IPS-18a (cell line): ENCODE data around the gene CMIP.

Source experiments
- H3K27ac ChIP-seq: one replicate; pipeline ENCODE4 v1.5.1; 2013; ENCODE audit warnings: low read length
- H3K27me3 ChIP-seq: one replicate; pipeline ENCODE4 v1.6.1; 2013; ENCODE audit warnings: mild to moderate bottlenecking, low read length; ENCODE audit not compliant: control insufficient read depth, insufficient read depth
- H3K36me3 ChIP-seq: one replicate; pipeline ENCODE4 v1.6.1; 2013; ENCODE audit warnings: low read depth, low read length; ENCODE audit not compliant: control insufficient read depth
- H3K4me1 ChIP-seq: one replicate; pipeline ENCODE4 v1.6.1; 2013; ENCODE audit warnings: low read depth, low read length; ENCODE audit not compliant: control insufficient read depth
- H3K4me3 ChIP-seq: one replicate; pipeline ENCODE4 v1.5.1; 2013; ENCODE audit warnings: low read length
- H3K9ac ChIP-seq: one replicate; pipeline ENCODE4 v1.6.1; 2013; ENCODE audit warnings: mild to moderate bottlenecking, low read length, moderate library complexity
- H3K9me3 ChIP-seq: one replicate; pipeline ENCODE4 v1.6.1; 2013; ENCODE audit warnings: low read depth, low read length; ENCODE audit not compliant: control insufficient read depth

CMIP gene

DNA sequence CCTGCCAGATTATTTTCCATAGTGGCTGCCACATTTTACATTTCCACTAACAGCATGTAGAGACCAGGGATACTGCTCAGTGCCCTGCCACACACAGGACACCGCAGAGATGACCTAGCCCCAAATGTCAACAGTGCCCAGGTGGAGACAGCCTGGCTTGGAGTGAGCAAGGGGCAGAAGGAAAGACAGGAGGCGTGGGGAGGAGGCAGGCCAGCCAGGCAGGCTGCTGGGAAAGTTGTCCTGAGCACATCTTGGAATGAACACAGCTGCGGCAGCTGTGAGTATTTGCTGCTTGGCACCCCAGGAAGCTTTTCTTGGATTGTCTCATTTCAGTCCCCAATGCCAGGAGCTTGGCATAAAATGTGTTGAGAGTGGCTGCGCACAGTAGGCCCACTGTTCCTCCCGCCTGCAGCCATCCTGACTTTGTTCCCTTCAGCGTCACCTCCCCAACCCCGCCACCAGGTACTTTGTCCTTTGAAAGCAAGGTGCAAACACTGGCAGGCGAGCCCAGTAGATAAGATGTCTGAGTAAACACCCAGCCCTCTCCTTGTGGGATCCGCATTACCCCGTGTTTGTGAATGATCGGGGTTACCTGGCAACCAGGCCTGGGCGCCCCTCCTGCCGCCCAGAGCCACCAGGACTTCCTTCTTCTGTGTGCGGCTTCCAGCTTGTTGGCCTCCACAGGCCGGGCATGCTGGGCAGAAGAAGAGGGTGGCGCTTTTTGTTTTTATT, 114.0 kb downstream of the CMIP start:
- no peaks in the 10 kb centered on the region for H3K9me3 ChIP-seq
- H3K27ac ChIP-seq = no peak overlapping the region
- H3K9ac ChIP-seq = no peak overlapping the region
- H3K4me1 ChIP-seq = no peaks in the 10 kb centered on the region
- no peak overlapping the region for H3K4me3 ChIP-seq
- H3K27me3 ChIP-seq = no peaks in the 10 kb centered on the region
- no peaks in the 10 kb centered on the region for H3K36me3 ChIP-seq

DNA sequence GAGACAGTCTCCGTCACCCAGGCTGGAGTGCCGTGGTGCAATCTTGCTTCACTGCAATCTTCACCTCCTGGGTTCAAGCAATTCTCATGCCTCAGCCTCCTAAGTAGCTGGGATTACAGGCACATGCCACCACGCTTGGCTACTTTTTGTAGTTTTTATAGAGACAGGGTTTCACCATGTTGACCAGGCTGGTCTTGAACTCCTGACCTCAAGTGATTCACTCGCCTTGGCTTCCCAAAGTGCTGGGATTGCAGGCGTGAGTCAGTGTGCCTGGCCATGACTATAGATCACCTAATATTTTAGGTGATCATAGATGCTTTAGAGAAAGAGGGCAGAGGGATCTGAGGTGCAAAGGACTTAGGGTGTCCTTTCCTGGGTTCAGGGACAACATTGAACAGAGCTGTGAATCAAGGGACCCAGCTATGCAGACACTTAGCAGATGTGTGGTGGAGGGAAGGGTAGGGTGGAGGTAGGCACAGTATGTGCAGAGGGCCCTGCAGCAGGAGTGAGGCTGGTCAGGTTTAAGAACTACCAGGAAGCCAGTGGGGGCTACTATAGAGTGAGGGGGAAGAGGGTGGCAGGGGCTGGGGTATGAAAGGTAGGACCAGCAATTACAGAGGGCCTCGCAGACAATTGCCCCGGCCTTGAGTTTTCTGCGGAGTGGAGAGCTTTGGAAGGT, 116.5 kb downstream of the CMIP start:
- H3K4me3 ChIP-seq = no peak overlapping the region

DNA sequence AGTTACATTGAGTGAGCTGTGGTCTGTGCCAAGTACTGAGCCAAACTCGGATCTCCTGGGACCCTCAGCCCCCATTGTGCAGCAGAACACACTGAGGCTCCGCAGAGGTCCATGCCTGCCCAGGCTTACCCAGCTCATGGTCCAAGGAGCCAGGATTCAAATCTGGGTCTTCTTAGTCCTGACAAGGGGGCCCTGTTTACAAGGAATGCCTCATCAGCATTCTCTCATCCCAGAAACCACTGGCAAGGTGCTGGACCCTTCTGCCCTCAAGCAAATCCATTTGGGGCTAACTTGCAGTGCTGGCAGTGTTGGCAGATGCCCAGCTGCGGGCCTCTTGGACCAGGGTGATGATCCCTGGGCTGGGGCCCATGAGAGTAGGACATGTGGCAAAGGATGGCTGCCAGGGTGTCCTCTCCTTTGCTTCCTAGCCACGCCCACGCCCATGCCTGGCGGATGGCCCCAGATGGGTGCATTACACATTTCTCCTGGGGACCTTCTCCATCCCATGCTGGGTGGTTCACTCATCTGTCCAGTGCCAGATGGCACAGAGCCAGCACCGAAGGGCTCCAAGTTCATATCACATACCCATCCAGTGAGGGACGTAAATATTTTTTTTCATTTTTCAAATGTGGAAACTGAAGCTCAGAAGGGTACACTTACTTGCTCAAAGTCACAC, 117.7 kb downstream of the CMIP start:
- Histone ChIP-seq H3K27me3 (no peaks in the 10 kb centered on the region), H3K9ac (no peak overlapping the region), H3K36me3 (no peaks in the 10 kb centered on the region), H3K27ac (no peak overlapping the region), H3K9me3 (no peaks in the 10 kb centered on the region), H3K4me3 (no peak overlapping the region), H3K4me1 (no peaks in the 10 kb centered on the region)

More for the DNA sequence above, 116.5 kb downstream of the CMIP start:
- H3K9me3 ChIP-seq = no peaks in the 10 kb centered on the region
- no peak overlapping the region for H3K27ac ChIP-seq
- no peaks in the 10 kb centered on the region for H3K36me3 ChIP-seq
- no peaks in the 10 kb centered on the region for H3K4me1 ChIP-seq
- no peak overlapping the region for H3K9ac ChIP-seq
- H3K27me3 ChIP-seq = no peaks in the 10 kb centered on the region

DNA sequence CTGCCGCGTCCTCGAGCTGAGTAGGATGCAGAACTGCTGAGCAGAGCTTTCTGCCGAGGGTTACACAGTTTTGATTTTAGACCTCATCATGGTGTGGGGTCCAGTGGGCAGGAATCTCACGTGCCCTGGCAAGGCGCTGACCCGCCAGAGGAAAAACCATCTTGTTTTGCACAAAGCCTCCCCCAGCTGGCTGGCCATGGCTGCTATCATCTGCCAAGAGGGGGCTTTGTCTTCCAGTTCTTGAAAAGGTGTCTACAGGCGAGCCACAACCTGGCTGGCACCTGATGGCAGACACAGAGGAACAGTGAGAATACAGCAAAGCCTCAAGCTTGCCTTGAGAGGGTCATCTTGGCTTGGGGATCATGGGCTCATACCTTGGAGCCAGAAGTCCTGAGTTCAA, 118.3 kb downstream of the CMIP start:
- Histone ChIP-seq H3K9ac (no peak overlapping the region), H3K27ac (no peak overlapping the region), H3K4me3 (no peak overlapping the region), H3K4me1 (no peaks in the 10 kb centered on the region), H3K36me3 (no peaks in the 10 kb centered on the region), H3K27me3 (no peaks in the 10 kb centered on the region), H3K9me3 (no peaks in the 10 kb centered on the region)

DNA sequence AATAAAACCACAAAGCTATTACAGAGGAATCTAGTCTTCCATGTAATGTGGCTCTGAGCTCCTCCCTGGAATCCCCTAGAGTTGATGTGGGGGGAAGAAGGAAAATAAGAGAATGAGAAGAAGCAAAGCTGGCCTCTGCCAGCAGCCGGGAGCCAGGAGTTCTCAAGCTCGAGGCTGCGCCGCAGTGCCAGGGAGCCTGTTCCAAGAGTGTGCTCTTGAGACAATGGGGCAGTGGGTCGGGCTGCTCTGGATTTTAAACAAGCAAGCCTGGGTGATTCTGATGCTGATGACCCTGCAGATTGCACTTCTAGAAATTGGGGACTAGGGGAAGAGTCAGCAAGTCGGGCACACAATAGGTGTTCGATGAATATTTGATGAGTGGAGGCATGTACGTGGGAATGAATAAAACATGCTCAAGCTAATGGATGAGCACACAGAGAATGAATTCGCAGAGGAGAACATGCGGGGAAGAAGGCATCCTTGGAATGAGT, 119.9 kb downstream of the CMIP start:
- no peaks in the 10 kb centered on the region for H3K36me3 ChIP-seq
- H3K4me1 ChIP-seq = no peaks in the 10 kb centered on the region
- no peaks in the 10 kb centered on the region for H3K27me3 ChIP-seq
- no peak overlapping the region for H3K9ac ChIP-seq
- H3K27ac ChIP-seq = no peak overlapping the region
- H3K4me3 ChIP-seq = no peak overlapping the region
- no peaks in the 10 kb centered on the region for H3K9me3 ChIP-seq

DNA sequence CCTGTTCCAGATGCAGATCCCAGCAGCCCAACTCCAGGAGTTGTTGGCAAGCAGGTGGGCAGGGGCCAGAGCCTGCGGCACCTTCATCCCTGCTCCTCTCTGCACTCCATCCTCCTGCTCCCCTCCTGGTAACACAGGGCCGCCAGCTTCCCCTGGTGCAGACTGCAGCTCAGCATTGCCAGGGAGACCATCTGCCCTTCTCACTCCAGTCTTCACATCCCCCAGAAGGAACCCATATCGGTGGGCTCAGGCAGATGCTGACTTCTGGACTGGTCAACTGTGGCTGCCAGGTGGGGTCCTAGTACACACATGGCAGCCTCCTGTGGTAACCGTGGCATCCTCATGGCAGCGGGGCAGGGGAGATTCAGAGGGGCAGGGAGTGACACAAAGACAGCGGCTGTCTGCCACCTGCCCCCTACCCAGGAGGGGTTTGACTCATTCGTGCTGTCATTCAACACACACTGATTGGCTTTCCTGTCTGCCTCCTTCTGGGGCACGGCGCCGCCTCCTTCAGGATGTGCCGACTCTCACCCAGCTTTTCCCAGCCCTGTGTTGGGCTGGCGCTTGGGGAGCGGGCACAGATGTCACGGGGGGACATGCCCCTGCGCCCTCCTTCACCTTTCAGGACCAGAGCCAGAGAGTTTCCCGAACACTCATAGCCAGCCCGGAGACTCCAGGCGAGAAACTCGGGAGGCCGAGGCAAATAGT, 120.9 kb downstream of the CMIP start:
- H3K4me1 ChIP-seq = no peaks in the 10 kb centered on the region
- H3K9ac ChIP-seq = no peak overlapping the region
- no peaks in the 10 kb centered on the region for H3K27me3 ChIP-seq
- H3K36me3 ChIP-seq = no peaks in the 10 kb centered on the region
- no peak overlapping the region for H3K27ac ChIP-seq
- no peaks in the 10 kb centered on the region for H3K9me3 ChIP-seq
- no peak overlapping the region for H3K4me3 ChIP-seq

DNA sequence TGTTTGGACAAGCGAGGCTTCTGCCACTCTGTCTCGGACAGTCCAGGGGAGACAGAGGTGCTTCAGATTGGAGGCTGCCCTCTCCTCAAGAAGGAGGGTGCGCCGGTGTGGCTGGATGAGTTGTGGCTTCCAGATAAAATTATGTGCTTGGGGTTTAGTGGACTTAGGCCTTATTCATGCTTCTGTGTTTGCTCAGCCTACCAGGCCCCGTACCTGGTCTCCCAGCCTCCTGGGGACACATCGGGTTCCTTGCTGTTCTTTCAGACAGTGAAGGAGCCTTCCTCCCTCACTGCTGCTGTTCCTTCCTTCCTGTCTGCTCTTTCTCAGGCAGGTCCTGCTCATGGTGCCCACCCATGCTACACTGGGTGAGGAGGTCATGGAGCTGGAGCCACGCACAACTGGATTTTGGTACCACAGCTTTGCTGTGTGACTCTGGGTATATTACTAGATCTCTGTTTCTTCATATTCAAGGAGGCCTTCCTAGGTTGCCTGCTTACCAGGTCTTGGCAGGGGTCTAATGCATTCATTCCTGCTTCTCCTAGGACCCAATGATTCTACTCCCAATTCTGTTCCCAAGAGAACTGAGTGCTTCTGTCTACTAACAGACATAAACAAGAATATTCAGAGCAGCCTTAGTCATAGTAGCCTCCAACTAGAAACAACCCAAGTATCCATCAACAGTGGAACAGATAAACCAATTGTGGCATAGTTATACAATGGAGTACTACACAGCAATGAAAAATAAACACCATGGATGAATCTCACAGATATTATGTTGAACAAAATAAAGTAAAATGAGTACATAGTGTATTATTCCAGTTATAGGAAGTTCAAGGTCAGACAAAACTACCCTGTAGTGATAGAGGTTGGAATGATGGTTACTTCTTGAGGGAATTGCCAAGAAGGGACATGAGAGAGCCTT, 121.7 kb downstream of the CMIP start:
- Histone ChIP-seq H3K4me3 (no peak overlapping the region), H3K36me3 (no peaks in the 10 kb centered on the region), H3K27ac (no peak overlapping the region), H3K9me3 (no peaks in the 10 kb centered on the region), H3K9ac (no peak overlapping the region), H3K27me3 (no peaks in the 10 kb centered on the region), H3K4me1 (no peaks in the 10 kb centered on the region)

DNA sequence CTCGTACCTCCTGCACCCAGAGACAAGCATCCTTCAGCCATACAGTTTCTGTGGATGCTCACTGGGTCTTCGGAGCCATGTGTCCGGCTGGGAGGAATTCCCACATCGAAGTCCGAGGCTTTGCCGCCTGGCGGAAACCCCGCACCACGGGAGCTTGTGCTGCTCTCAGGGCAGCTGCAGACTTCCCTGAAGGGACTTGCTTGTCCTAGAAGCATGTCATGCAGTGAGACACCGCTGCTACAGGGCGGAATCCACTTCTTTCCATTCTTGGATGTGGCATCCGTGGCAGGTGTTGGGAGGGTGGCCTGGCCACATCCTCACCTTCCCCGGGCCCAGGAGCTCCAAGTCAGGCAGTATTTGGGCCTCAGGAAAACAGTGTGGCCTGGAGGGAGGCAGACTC, 122.5 kb downstream of the CMIP start:
- Histone ChIP-seq H3K9ac (no peak overlapping the region), H3K27ac (no peak overlapping the region), H3K27me3 (no peaks in the 10 kb centered on the region), H3K36me3 (no peaks in the 10 kb centered on the region), H3K9me3 (no peaks in the 10 kb centered on the region), H3K4me1 (no peaks in the 10 kb centered on the region), H3K4me3 (no peak overlapping the region)

DNA sequence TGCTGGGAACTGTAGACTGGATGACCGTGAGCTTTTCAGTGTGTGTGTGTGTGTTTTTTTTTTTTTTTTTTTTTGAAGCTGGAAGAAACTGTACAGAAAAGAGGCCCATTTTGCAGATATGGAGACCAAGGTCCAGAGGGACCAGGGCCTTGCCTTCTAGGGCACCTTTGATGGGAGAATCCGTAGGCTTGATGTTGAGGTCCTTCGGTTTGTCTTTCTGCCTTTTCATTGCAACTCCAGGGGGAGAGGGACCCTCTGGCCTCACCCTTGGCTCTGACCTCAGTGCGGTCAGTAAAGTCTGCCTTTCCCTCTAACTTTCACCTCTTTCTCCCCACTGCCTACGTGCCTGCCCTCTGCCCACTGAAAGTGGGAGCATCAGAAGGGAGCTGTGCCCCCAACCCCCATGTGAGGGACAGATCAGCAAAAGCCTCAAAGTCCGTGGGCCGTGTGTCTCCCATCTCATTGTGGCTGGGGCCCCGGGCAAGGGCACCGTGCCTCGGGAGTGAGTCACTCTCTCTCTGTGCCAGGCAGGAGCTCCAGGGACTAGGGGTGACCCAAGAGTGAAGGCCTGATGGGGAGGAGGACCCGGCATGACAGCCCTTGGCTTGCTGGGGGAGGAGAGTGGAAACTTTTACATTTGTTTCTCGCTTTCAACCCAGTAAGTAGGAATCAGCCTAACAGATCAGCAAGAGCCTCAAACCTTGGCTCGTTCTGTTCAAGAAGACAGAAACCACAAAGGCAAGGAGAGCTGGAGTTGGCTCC, 123.6 kb downstream of the CMIP start:
- Histone ChIP-seq H3K9ac (no peak overlapping the region), H3K27ac (no peak overlapping the region), H3K27me3 (no peaks in the 10 kb centered on the region)

DNA sequence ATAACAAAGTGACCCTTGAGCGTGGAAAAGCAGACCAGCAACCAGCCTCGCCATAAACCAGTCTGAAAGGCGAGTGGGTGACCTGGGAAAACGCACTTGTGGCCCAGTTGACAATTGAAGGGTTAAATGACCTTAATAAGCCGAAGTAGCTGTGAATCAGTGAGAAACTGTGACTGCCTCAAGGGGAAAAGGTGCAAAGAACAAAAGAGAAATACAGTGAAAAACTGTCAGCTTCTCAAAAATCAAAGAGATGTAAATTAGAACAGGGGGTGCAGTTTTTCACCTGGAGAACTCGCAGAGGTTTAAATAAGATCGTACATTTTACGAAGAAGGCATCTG, 124.1 kb downstream of the CMIP start:
- Histone ChIP-seq H3K36me3 (no peaks in the 10 kb centered on the region), H3K4me1 (no peaks in the 10 kb centered on the region), H3K9ac (no peak overlapping the region), H3K9me3 (no peaks in the 10 kb centered on the region), H3K27ac (no peak overlapping the region), H3K4me3 (no peak overlapping the region), H3K27me3 (no peaks in the 10 kb centered on the region)

More for the DNA sequence above, 123.6 kb downstream of the CMIP start:
- Histone ChIP-seq H3K36me3 (no peaks in the 10 kb centered on the region), H3K4me3 (no peak overlapping the region), H3K9me3 (no peaks in the 10 kb centered on the region), H3K4me1 (no peaks in the 10 kb centered on the region)
